HEK293T (cell line): ENCODE results near the gene SLC6A17.

Experiments used
- FOXK2 ChIP-seq: fragments of 450-650 bp; IDR thresholded peaks from 2 replicates; pipeline ENCODE4 v1.6.1; 2016; ENCODE audit warnings: mild to moderate bottlenecking
- L3MBTL2 ChIP-seq: fragments of 450-650 bp; conservative IDR thresholded peaks from 2 replicates; pipeline ENCODE4 v1.6.1; 2016; ENCODE audit warnings: mild to moderate bottlenecking
- SP1 ChIP-seq: fragments of 450-650 bp; IDR thresholded peaks from 2 replicates; pipeline ENCODE4 v1.6.1; 2017

GRCh38 chr1:110138956-110139355 lies 11.3 kb upstream of the SLC6A17 start:
- TF ChIP-seq SP1 (no peak), L3MBTL2 (no peak), FOXK2 (no peak)
